ELR (cell line): ENCODE measurements around the gene CHRM2.

Source experiments
- DNase-seq: peaks from one replicate; pipeline ENCODE4 v3.0.0-alpha.2; 2015; ENCODE audit warnings: low read depth

The CHRM2 gene

DNA sequence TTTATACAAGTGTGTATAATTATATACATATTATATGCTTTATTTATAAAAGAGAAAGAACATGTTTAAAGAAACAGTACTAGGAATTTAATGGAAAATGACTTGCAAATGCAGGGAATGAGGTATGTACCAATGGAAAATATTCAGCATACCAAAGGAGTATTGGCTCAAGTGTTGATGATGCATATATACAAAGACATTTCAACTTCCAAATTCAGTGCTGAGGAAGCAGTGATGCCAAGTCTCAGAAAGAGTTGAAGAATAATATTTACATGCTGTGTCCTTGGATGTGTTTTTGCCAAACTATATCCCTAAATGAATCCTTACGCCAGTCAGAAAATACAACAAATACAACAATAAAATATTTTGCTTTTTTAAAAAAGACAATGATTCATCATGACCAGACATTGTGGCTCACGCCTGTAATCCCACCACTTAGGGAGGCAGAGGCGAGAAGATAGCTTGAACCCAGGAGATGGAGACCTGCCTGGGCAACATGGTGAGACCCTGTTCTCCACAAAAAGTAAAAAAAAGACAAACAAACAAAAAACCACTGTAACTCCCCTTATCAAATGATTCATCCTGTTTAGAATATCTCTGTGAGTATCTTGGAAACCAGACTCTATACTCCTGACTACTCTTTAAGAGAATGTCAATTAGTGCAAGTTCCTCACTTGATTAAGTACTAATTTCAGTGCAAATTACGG lies 157.2 kb downstream of the CHRM2 start:
- DNase-seq: no peak

DNA sequence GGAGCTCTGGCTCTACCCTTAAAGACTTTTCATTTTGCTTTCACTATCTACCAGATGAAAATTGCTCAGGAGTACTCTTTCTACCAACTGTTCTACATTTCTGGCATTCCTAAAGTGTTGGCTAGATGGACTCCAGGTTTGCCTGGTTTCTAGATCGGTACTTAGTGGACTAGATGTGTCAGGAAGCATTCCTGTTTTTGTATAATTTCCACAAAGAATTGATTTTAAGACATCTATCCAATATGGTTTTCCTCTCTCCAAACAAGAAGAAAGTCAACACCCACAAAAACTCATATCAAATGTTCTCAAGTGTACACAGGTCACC lies 157.7 kb downstream of the CHRM2 start:
- no peak for DNase-seq

DNA sequence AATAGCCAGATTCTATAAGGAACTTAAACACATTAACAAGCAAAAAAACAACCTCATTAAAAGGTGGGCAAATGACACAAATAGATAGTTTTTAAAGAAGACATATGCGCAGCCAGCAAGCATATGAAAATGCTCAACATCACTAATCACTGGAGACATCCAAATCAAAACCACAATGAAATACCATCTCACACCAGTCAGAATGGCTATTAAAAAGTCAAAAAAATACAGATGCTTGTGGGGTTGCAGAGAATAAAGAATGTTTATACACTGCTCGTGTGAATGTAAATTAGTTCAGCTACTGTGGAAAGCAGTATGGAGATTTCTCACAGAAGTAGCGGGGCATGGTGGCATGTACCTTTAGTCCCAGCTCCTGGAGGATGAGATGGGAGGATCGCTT lies 164.0 kb downstream of the CHRM2 start:
- DNase-seq: no peak

DNA sequence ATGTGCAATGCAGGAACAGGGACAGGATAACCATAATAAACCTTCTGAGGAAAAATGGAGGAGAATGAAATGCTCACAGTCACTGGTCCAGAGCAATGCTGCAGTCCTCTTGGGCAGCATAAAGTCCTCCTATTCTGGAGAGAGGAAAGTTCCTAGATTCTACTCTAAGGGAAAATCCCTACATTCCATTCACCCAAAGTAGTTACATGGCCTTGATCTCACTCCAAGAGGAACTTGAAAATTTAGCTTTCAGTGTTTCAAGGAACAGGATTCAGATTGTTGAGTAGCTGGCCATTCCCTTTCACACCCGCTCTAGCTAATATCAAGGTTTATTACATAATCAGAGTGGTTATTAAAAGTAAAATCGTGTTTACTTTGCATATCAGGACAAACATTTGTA lies 168.3 kb downstream of the CHRM2 start:
- DNase-seq: no peak

DNA sequence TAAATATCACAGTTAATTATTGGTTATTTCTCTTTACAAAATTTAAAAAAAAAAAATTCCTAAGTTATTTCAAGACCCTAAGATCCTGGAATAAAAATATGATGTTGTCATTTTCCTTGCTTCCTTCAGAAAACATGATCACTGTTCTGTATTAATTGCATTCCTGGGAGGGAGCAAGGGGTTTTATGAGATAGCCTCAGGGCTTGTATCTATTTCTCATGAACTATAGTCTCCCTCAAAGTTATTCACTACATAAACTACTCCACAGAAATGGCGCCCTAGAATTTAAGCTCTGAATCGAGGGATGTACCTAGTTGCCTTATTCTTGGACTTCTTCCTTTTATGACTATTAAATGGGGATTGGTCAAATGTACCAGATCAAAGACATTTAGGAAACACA lies 170.3 kb downstream of the CHRM2 start:
- DNase-seq: no peak

DNA sequence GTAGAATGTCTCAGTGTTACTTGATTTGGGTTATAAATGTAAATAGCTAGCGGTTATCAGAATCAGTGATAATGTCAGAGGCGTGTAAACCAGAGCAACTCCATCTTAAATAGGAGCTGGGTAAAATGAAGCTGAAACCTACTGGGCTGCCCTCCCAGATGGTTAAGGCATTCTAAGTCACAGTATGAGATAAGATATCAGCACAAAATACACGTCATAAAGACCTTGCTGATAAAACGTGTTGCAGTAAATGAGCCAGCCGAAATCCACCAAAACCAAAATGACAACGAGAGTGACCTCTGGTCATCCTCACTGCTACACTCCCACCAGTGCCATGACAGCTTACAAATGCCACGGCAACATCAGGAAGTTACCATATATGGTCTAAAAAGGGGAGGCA lies 172.3 kb downstream of the CHRM2 start:
- DNase-seq: no peak

DNA sequence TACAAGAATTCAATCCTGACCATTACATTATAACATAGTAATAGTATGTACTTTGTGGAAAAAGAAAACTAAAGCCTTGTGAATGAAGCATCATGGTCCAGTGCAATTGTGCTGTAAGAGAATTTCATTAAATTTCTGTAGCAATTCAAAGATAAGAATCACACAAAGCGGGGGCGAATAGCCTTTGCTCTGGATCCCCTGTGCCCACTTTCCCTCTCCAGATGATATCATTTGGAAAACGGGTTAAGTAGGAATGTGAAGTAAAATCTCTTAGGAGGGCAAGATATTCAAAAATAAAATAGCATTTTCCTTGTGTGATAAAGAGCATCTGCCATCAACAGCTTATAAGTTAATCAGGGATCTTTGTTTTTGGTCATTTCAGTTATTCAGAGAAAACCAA lies 177.1 kb downstream of the CHRM2 start:
- no peak for DNase-seq

DNA sequence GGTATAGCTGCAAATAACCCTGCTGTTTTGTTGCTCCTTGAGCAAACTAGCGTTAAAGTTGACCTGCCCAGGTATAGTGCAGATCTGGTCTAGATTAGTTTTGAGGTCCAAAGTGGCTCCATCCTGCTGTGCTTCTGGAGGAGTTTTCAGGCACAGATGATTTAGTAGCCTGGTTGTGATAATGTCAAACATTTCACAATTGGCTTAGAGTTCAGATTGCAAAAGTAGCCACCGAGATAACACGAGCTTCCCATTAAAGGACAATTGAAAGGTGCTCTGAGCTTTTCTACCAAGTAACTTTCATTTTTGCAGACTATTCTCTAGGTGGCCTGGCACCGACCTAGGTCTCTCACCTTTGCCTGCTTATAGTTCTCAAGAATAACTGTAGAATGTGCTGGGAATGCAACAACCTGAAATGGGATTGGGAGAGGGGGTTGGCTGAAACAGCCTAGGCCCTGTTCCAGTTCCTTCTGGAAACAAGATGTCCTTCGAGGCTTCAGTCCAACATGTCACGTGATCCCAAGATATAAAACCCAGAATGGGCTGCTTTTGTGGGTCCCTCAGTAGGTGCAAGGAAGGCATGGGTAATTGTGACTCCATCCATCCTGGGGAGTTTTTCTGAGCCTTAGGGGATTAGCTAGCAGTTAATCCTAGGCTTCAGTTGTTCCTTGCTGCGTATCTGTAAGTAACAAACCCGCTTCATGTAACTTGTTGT lies 201.0 kb downstream of the CHRM2 start:
- no peak for DNase-seq
